Stimulated activated CD4-positive, alpha-beta T cell treated with anti-CD3 and anti-CD28 coated beads, Interleukin-1b, Interleukin-23, amount 100 ng/mL, for 24 hours (primary cell): ENCODE results near the gene ZFP3.
"Not testable (repeated sequence)": the region's sequence is repeated elsewhere in the genome, so short reads cannot be mapped to it uniquely, and the experiment has no call there.

Experiments used
- DNase-seq, 4 experiments: peaks; one replicate each; pipeline ENCODE4 v3.0.0-alpha.2; 2020; ENCODE audit warnings: low read depth in 4 of 4, low spot score in 1 of 4

The ZFP3 gene

DNA sequence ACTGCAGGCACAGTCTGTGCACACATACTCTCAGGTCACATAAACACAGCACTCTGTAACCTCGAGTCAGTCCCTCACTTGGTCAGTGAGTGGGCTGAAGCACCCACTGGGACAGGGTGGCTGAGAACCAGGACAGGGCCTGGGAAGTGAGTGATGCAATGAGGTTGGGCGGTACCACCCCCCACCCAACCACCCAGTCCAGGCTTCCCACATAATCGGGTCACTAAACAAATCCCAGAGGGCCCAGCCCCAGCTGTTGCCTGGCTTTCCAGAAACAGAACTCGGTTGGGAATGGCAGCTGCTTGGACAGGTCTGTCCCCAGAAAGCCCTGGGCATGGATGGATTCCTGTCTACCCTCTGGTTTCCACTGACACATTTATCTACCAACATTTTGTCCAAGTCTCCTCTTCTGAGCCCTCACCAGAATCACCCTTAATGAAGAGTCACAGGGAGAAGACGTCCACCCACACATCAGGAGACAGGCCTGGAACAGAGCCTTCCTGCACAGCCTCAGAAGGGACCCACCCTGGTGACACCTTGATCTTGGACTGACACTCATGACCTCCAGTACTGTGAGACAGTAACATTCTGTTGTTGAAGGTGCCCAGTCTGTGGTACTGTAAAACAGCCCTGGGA is 46.0 kb downstream of the ZFP3 start:
- DNase-seq, result not testable (repeated sequence)

DNA sequence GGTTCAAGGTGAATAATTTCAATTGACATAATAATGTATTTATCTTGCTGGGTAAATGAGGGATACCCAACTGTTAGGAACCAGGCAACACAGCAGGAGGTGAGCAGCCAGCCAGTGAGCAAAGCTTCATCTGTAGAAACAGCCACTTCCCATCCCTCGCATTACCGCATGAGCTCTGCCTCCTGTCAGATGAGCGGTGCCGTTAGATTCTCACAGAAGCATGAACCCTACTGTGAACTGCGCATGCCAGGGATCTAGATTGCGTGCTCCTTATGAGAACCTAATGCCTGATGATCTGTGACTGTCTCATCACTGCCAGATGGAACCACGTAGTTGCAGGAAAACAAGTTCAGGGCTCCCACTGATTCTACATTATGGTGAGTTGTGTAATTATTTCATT is 46.6 kb downstream of the ZFP3 start:
- DNase-seq, result not testable (repeated sequence)

DNA sequence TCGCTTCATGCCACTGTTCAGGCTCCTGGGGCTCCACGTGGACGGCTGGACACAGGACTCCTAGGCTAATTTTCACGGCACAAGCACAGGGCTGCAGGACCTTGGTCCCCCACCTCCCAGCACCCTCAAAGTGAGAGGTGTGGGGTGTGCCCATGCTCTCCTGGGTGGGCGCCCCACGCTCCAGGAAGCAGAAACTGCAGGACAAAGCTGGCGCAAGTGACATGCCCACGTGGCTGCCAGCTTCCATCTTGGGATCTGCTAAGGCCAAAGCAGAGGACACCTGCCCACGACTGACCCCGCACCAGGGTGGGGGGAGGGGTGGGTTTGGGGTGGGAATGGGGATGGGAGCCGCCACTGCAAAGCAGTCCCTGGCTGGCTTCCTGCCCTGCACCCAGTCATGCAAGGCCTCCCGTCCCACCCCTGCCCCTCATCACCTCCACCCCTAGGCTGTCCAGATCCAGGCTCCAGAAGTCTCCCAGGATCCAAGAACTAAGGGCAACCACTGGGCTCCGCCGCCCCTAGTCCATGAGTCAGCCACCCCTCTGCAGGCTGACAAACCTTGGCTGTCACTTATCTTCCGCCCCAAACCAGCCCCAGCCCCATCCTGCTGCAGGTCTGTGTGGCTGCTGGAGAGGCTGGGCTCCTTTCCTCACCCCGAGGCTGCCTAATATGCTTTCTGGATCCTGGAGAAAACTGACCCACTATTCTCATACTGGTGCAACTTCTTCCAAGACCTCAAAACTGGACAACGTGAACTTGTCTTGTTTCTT is 48.6 kb downstream of the ZFP3 start:
- no peak for DNase-seq

DNA sequence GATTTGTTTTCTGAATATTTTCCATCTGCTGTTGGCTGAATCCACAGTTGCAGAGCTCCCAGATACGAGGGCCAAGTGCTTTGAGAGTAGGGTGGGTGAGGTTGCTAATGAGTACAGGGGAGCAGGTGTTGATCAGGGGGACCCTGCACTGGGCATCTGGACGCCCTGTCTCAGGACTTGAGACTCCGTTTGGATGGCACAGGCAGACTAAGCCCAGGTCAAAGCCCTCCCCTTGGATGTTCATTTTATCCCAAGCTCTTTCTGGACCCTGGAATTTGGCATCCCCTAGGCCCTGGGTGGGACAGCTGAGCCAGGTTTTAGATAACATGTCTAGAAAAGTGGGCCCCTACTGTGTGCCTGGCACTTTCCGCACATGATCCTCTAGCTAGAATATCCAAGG is 49.6 kb downstream of the ZFP3 start:
- DNase-seq, result no peak

DNA sequence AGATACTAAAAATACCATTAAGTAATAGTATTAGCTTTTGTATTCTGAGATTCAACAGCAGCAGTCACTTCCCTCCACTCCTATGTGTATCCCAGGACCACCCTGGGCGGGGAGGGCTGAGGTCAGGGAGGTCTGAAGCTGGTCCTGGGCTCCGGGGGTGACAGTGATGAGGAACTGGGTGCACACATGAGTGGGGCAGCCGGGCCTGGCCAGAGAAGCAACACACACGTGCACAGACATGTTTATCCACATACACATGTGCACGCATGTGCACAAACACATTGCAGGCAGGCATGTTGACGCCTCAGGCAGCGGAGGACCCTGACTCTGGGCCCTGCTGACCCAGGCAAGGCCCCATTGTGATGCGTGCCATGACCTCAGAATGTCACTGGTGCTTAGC is 50.1 kb downstream of the ZFP3 start:
- DNase-seq, result not testable (repeated sequence)

DNA sequence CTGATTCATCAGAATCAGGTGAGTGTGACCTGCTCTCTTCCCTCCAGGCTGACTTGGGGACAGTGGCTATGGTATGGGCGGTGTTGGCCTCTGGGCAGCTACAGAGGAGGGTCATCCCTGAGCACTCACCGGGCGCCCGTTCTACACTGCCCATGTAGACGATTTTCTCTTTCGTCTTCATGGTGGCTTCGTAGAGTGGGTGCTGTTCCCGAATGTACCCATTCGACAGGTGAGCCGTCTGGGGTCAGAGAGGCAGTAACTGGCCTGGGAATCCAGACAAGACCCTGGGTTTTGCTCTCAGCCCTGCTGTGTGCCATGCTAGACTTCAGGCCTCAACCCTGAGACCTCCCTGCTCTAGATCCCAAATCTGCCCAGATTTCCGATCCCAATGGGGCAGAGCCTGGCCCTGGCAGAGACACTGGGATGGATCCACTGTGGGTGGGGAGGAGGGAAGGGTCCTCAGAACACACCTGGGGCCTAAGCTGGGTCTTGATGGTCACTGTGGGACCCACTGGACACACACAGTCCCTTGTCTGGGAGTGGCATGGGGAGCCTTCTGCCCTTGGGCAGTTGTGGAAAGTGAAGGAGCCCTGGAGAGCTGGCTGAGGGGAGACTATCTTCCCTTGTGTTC is 50.8 kb downstream of the ZFP3 start:
- no peak for DNase-seq

DNA sequence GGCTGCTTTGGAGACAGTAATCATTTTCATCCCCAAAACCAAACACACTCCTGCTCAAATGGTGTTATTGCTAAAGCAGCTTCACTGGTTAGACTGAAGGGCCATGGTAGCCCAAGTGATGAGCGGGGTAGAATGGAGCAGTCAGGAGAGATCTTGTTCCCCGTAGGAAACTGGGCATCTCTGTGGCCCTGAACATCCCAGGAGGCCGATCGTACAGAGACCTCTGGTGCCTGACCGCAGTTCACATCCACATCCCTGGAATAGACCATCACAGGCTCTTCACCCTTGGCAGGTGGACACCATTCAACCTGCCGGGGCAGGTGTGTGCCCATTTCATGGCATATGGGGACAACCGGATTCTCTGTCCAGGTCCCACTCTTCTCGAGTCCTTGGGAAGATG is 51.5 kb downstream of the ZFP3 start:
- DNase-seq, result not testable (repeated sequence)

DNA sequence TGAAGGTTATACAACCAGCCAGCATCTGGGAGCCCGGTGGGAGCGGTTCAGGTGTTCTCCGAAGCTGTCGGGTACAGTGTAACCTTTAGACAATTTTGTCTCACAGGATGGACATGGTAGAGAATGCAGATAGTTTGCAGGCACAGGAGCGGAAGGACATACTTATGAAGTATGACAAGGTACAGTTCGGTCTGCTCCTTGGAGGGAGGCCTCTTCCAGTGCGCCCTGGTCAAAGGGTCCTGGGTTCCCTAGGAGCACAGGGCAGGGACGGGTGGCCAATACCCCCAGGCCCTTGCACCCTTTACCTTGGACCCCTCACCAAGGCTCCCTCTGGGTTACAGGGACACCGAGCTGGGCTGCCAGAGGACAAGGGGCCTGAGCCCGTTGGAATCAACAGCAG is 52.0 kb downstream of the ZFP3 start:
- not testable (repeated sequence) for DNase-seq

DNA sequence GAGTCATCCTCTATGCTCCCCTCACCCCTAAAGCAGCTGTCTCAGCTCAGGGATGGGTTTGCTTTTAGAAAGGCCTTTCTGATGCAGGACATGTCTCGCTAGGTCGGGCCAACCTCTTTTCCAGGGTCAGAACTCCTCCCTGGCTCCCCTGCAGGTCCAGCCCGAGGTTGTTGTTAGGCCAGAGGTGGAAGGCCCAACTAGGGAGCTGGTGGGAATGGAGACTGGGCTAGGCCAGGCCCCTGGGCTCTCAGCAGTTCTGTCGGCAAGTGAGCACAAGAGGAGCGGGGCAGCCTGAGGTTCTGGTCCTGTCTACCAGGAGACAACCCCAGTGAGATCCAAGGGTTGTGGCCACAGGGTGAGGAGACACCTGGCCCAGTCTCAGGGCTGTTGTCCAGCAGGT is 52.4 kb downstream of the ZFP3 start:
- DNase-seq, result not testable (repeated sequence)

DNA sequence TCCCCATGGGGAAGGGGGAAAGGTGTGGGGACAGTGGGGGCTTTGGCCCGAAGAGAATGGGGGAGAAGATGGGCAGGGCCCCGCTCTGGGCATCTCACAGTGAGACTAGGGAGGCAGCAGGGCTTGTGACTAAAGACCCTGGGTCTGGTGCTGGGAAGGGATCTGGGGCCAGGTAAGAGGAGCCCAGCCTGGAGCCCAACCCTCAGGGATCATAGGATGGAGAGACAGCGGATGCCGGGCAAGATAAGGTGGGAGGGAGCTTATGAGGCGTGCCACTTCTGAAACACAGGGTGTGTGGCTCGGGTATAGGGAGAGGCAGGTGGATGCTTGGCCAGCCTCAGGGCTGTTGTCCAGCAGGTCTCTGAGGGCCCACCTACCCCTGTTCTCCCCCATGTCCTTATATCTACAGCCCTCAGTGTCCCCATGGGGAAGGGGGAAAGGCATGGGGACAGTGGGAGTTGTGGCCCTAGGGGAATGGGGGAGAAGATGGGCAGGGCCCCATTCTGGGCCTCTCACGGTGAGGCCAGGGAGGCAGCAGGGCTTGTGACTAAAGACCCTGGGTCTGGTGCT is 53.0 kb downstream of the ZFP3 start:
- DNase-seq, result no peak

DNA sequence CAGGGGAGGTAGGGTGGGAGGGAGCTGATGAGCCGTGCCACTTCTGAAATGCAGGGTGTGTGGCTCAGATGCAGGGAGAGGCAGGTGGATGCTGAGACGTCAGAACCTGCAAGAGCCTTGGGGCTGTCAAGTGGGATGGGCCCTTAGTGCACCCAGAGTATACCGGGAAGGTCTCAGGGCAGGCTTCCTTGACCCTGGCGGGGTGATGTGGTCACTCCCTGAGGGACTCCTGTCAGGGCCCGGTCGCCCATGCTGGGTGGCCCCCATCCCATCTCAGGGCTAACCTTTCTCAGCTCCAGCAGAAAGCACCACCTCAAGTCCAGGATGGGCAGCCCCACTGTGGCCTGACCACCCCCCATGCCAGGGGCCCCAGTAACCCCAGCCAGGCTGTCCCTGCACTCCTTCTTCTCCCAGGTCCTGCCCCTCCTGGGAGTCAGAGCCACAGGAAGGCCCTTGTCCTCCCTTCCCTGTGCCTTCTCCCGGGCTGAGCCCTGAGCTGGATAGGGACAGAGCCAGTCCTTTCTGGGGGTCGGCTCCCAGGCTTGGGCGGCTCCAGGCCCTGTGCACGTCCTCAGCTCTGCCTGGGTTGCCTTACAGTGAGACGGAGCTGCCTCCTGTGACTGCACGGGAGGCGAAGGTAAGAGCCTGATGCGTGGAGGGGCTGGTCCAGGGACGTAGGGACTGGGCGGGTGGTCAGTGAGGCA is 53.7 kb downstream of the ZFP3 start:
- not testable (repeated sequence) for DNase-seq

DNA sequence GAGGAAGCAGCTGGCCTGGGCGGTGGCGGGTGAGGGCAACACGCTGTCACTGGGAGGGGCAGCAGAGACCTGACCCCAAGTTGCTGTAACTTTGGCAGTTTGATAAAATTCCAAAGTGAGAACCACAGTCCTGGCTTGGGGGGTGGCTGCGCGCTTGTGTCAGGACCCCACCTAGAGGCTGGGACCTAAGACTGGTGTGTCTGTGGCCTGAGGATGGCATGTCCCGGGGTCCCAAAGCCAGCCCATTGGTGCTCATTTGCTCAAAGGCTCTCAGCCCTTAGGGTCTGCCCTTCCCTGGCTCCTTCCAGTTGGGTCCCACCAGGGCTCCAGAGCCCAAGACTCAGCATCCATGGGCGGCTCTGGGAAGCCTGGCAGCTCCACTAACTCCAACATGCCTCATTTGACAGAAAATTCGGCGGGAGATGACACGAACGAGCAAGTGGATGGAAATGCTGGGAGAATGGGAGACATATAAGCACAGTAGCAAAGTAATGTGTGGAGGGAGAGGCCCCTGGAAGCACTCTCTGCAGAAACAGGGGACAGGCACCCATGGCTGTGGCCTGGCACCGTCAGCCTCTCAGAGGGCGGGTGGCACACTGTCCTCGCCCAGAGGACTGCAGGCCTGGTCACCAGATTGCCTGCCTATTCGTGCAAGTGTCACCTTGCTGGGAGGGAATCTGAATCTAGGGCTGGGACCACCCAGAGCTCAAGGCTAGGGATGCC is 54.4 kb downstream of the ZFP3 start:
- DNase-seq, result not testable (repeated sequence)

DNA sequence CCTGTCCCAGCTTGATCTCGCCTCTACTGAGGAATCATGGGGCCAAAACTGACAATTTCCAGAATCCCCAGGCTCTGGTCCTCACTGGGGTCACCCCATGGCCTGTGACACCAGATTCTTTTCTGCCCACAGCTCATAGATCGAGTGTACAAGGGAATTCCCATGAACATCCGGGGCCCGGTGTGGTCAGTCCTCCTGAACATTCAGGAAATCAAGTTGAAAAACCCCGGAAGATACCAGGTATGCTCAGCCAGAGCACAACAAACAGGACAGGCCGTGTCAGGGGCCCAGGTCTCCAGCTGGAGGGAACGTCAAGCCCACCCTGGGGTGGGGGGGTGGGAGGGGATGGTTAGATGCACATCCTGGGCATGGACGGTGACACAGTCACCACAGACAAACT is 55.0 kb downstream of the ZFP3 start:
- DNase-seq, result no peak

DNA sequence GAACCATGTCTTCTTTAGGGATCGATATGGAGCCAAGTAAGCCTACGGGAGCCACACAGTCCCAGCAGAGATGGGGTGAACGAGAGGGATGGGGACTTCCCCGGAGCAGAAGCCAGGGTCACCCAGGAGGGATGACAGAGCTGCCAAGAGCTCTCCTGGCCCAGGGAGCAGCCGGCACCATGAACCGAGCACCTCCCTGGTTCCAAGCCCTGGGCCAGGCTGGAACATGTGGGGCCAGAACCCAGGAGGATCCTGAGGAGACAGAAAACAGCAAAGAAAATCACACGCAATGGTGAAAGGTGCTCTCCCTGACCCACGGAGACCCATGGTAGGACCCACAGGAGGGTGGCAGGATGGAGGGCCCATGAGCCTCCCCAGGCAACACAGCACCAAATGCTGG is 55.7 kb downstream of the ZFP3 start:
- DNase-seq, result not testable (repeated sequence)

DNA sequence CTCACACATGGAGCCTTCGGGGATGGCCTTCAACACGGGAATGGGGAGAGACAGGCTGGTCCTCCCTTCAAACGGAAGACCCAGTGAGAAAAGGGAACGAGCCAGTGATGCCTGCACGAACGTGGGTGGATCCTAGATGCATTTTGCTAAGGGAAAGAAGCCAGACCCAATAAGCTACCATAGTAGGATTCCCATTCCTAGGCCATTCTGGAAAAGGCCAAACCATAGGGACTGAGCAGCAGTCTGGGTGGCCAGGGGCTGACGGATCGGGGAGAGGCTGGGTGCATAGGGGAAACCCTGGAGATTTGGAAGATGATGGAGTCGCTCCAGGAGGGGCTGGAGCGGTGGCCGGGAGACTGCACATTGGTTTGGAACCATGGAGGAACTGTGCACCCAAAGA is 56.3 kb downstream of the ZFP3 start:
- DNase-seq, result not testable (repeated sequence)

DNA sequence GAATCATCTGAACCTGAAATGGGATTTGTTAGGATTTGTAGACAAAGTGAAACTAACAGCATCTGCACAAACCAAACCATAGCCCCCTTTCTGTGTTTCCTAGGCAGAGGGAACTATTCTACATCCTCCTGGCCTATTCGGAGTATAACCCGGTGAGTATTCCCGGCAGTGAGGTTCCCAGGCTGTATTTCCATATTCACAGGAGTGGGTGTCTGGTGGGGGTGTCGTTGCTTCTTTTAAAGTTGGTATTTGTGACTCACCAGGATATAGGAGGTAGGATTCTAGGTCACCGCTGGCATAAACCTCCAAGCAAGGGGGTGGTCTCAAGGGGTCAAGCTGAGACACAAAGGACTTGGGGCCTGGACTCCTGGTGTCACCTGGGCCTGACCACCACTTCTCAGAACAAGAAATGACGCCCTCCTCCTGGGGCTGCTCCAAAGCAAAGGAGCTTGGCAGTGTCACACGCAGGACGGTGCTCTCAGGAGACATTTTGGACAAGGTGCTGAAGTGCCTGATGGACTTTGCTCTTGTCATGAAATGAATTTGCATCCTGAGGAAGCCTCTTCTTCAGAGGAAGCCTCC is 57.0 kb downstream of the ZFP3 start:
- DNase-seq, result not testable (repeated sequence)

DNA sequence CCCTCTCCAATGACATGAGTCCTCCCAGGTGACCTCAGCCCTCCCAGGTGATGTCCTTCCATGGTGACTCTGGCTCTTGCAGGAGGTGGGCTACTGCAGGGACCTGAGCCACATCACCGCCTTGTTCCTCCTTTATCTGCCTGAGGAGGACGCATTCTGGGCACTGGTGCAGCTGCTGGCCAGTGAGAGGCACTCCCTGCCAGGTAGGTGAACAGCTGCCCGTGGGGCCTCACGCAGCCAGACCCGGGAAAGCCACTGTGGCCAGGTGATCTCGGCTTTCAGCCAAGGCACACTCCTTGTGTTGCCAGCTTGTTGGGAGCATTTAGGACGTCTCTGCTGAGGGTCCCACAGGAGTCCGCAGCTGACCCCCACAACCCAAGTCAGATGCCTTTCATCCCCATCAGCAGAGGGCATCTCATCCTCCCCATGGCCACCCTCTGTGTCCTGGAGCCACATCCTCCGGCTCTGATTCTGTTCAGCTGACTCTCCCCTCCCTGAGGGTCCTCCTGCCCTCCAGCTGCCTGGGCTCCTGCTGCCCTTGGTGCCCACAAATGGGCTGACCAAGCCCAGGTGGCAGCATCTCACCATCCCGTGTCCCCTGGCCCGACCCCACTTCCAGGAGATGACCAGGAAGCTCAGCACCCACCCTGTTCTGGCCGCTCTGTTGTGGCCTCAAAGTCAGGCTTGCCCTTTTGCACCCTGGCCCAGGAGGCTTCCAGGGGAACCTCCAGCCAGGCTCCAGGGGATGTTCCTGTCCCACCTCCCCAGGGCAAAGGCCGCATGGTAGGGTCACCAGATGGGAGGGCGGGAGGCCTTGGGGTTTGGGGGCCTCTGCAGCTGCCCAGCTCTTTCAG is 57.7 kb downstream of the ZFP3 start:
- no peak for DNase-seq

DNA sequence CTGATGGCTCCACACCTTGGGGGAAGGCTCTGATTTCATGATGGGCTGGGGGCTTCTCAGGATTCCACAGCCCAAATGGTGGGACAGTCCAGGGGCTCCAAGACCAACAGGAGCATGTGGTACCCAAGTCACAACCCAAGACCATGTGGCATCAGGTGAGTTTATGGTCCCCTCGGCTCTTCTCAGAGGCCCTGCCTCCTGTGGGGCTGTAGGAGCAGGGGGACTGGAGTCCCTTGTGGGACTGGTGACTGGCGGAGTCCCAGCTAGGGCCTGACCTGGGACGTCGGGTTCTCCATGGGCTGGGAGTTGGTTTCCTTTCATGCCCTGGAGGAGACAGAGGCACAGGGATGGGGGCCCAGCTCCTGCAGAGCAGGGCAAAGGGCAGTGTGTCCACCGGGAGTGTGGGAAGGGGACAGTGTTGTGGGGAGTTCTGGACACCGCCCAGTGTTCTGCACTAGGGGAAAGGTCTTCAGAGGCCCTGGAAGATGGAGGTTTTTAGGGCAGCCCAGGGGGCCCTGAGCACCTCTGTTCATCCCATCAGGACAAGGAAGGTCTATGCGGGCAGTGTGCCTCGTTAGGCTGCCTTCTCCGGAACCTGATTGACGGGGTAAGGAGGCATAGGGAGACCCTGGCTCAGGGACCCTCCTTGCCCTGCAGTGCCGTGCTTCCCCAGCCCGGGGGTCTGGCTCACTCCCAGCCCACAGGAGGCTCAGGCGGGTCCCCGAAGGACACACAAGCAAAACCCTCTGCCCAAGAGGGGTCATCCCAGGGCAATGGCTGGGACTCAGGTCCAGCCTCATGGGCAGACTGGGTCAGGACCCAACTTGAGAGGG is 58.5 kb downstream of the ZFP3 start:
- DNase-seq, result not testable (repeated sequence)
